ENCODE data around the gene THAP4. TPM values are rescaled to one million over a fixed set of nuclear protein-coding genes. Genes with fewer than 3 reads are reported as not detected.

THAP4 gene
- total and polyA plus RNA-seq, 2 of the 13 experiments (the other 11 are each of a cell fraction or from before 2014, with no cell fraction given), result 59.7 to 75.7 TPM

- TF ChIP-seq ZNF770 (CRISPR knock-in tag; IDR thresholded peaks at IDR 0.05) (peak; percentile 68; the same call in 1 of the 2 replicates), BRCA1 (CRISPR knock-in tag; IDR thresholded peaks at IDR 0.05) (no peak), AGO1 (IDR thresholded peaks at IDR 0.05; ENCODE audit: low read depth, low read length, poor library complexity, severe bottlenecking) (peak; percentile 1), KMT2A (CRISPR knock-in tag; IDR thresholded peaks at IDR 0.05) (peak; percentile 63; the same call in 1 of the 2 replicates), PLRG1 (conservative IDR thresholded peaks at IDR 0.05) (no peak), SMAD3 (CRISPR knock-in tag; IDR thresholded peaks at IDR 0.05) (peak; percentile 46; the same call in 1 of the 2 replicates), SP1 (IDR thresholded peaks at IDR 0.05) (no peak), SP1 (CRISPR knock-in tag; IDR thresholded peaks at IDR 0.05) (peak; percentile 37; the same call in 1 of the 2 replicates), MIER3 (CRISPR knock-in tag; IDR thresholded peaks at IDR 0.05; ENCODE audit: borderline replicate concordance) (no peak), ZHX1 (CRISPR knock-in tag; IDR thresholded peaks at IDR 0.05; ENCODE audit: low read depth) (peak; percentile 53; the same call in 1 of the 2 replicates), ATF2 (CRISPR knock-in tag; IDR thresholded peaks at IDR 0.05) (0 out of 2 replicates have a peak, but pooled peaks have one; percentile 15), ZSCAN31 (CRISPR knock-in tag; IDR thresholded peaks at IDR 0.05; ENCODE audit: low read depth) (no peak), ZFYVE20 (CRISPR knock-in tag; IDR thresholded peaks at IDR 0.05; ENCODE audit: borderline replicate concordance, low read depth) (0 out of 2 replicates have a peak, but pooled peaks have one; percentile 22), IRF2 (CRISPR knock-in tag; IDR thresholded peaks at IDR 0.05) (0 out of 2 replicates have a peak, but pooled peaks have one; percentile 45), NR2F1 (CRISPR knock-in tag; IDR thresholded peaks at IDR 0.05) (0 out of 4 replicates have a peak, but pooled peaks of 1 of the 2 experiments have one; percentile 15), HNRNPK (IDR thresholded peaks at IDR 0.05; ENCODE audit: low read depth, low read length, poor library complexity, severe bottlenecking) (peak; percentile 48), ZBTB26 (CRISPR knock-in tag; IDR thresholded peaks at IDR 0.05; ENCODE audit: borderline replicate concordance) (peak; percentile 63; the same call in 1 of the 2 replicates), EED (CRISPR knock-in tag; IDR thresholded peaks at IDR 0.05) (peak; percentile 83; the same call in 1 of the 2 replicates), ZNF766 (CRISPR knock-in tag; IDR thresholded peaks at IDR 0.05; ENCODE audit: borderline replicate concordance) (no peak), HOXA3 (CRISPR knock-in tag; IDR thresholded peaks at IDR 0.05) (peak; percentile 58; the same call in 1 of the 2 replicates), ZNF790 (CRISPR knock-in tag; IDR thresholded peaks at IDR 0.05; ENCODE audit: borderline replicate concordance) (0 out of 2 replicates have a peak, but pooled peaks have one; percentile 31), HNRNPH1 (optimal IDR thresholded peaks at IDR 0.05; ENCODE audit: low read depth, low read length) (no peak)
Measured at GRCh38 chr2:241558532-241559322, 78.2 kb downstream of the THAP4 start, which contains the start of gene BOK (continued).
